C4-2B (cell line): ENCODE results near the gene LZTR1.

ENCODE experiments used
- CTCF ChIP-seq: fragments of 450-650 bp; conservative IDR thresholded peaks from 2 replicates; pipeline ENCODE4 v1.5.1; 2017; ENCODE audit warnings: mild to moderate bottlenecking
- ZFX ChIP-seq: fragments of 450-650 bp; IDR thresholded peaks from 2 replicates; pipeline ENCODE4 v1.6.1; 2017

- no peak for TF ChIP-seq CTCF
- TF ChIP-seq ZFX, result no peak
Measured at GRCh38 chr22:20968281-20968977, 13.7 kb upstream of the LZTR1 start.
